GM12865 (cell line): ENCODE measurements around the gene CACNA1E.

Experiments
- DNase-seq: peaks from one replicate; pipeline ENCODE4 v3.0.0; 2010; ENCODE audit warnings: low read depth
- H3K4me3 ChIP-seq: 2 replicates; pipeline ENCODE4 v1.5.1; 2011; ENCODE audit warnings: mild to moderate bottlenecking, low read depth, low read length, control low read depth
- CTCF ChIP-seq: IDR thresholded peaks from 2 replicates; pipeline ENCODE4 v1.5.1; 2011; ENCODE audit warnings: low read length, control low read depth, low read depth, inconsistent platforms; ENCODE audit not compliant: insufficient read depth; ENCODE audit errors: missing control alignments

The CACNA1E gene

GRCh38 chr1:181662606-181663005 is 179.3 kb downstream of the CACNA1E start:
- no peak for TF ChIP-seq CTCF
- no peak for DNase-seq
- H3K4me3 ChIP-seq, result no peak overlapping the region

DNA sequence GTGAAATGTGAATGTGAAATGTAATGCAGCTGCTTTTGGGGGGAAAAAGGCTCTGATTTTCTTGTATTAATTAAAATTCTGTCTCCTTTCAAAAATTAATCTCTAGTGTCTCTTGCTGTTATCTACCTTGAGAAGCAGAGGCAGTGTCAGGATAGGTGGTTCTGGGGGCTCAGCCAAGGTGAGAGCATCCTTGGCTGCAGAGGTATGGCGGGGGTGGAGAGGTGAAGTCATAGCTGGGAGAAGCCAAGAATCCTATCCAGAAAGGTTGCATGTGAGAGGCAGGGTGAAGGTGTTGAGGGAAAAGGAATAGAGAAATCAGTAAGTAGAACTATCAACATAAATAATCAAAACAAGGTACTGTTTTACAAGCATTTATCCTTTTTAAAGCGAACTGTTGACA is 181.2 kb downstream of the CACNA1E start:
- DNase-seq, result no peak
- H3K4me3 ChIP-seq, result no peak overlapping the region
- no peak for TF ChIP-seq CTCF

DNA sequence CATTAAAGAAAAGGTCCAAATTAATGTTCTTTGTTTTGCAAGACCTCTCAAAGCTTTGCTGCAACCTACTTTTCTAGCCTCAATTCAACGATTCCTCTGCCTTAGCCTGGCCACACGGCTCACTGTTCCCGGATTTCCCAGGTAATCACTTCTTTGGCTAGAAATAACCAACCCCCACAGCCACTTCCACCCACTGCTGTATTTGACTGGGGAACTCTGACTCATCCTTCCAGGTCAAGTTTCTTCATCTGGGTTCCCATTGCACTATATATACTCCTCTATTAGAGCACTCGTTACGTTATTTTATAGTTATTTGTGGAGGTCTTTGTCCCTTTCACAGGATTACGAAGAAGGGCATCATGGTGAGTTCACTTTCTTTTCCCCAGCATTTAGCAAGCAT is 185.9 kb downstream of the CACNA1E start:
- DNase-seq, result no peak
- TF ChIP-seq CTCF, result no peak
- H3K4me3 ChIP-seq, result no peak overlapping the region

DNA sequence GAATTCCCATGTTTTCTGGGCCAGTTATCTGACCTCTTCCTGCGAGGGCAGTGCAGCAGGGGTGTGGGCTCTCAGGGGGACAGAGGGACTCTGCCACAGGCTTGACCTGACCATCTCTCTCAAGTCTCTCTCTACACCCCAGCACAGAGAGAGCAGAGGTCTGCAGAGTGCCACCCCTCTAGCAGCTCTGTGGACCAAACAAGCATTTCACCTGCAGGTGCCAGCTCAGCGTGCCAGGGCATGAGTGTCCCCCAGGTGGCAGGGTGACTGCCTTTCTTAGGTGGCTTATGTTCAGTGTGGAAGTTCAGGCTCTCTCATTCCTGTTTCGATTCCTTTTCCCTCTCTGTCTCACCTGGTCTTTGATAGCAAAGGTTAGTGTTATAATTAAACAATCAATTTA is 191.3 kb downstream of the CACNA1E start:
- no peak overlapping the region for H3K4me3 ChIP-seq
- DNase-seq, result peak; percentile 4
- no peak for TF ChIP-seq CTCF

GRCh38 chr1:181675091-181675917 is 192.0 kb downstream of the CACNA1E start:
- no peak overlapping the region for H3K4me3 ChIP-seq
- no peak for DNase-seq
- TF ChIP-seq CTCF, result no peak

GRCh38 chr1:181675918-181676190 is 192.5 kb downstream of the CACNA1E start:
- H3K4me3 ChIP-seq, result no peak overlapping the region
- no peak for TF ChIP-seq CTCF
- no peak for DNase-seq

DNA sequence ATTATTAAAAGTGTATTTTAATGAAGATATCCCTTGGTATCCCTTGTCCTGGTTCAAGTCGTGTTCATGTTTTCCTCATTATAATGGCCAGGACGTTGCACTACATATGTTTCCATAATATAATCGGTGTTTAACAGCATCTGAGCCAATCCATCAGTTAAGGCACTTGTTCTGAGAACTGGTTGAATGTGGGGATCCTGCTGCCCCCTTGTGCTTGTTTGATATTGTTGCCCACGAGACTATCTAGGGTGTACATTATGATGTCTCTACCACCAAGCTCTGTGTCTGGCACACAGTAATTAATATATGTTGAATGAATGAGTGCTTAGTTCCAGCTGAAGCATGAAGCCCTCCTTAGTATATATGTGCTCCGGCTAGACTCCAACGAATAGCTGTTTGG is 193.0 kb downstream of the CACNA1E start:
- no peak overlapping the region for H3K4me3 ChIP-seq
- DNase-seq, result peak; percentile 68
- TF ChIP-seq CTCF, result peak; percentile 44
